DOHH2 (cell line): Measurements from ENCODE around the gene SAP30L.

ENCODE experiments used
- CTCF ChIP-seq: fragments of 200-600 bp; sonication (generic); IDR thresholded peaks from one replicate; pipeline ENCODE4 v1.5.1; 2014; ENCODE audit warnings: antibody characterized with exemption, mild to moderate bottlenecking, low read depth, low read length; ENCODE audit not compliant: poor library complexity, severe bottlenecking
- EZH2phosphoT487 ChIP-seq: fragments of 200-600 bp; sonication (generic); IDR thresholded peaks from 2 replicates; pipeline ENCODE4 v1.6.1; 2017; ENCODE audit warnings: borderline replicate concordance, mild to moderate bottlenecking, antibody characterized with exemption, low read length, moderate library complexity, mixed read lengths

GRCh38 chr5:154478752-154479159 is 33.0 kb downstream of the SAP30L start:
- no peak for TF ChIP-seq EZH2phosphoT487
- TF ChIP-seq CTCF: no peak
